H9 (cell line): ENCODE measurements around the gene C2orf15. TPM values are rescaled to one million over a fixed set of nuclear protein-coding genes. Genes with fewer than 3 reads are reported as not detected.

Experiments used
- DNase-seq: peaks from one replicate; pipeline ENCODE4 v3.0.0-alpha.2; 2017
- H2AFZ ChIP-seq: one replicate; pipeline ENCODE4 v1.6.1; 2013; ENCODE audit warnings: mild to moderate bottlenecking, low read length, control low read depth, moderate library complexity
- H2AK5ac ChIP-seq: 2 replicates; pipeline ENCODE4 v1.6.1; 2013; ENCODE audit warnings: low read length, control low read depth, mixed read lengths; ENCODE audit not compliant: insufficient read length
- H2BK120ac ChIP-seq: one replicate; pipeline ENCODE4 v1.6.1; 2013; ENCODE audit warnings: low read depth, mild to moderate bottlenecking, low read length, control low read depth, inconsistent platforms; ENCODE audit not compliant: poor library complexity, severe bottlenecking
- H2BK12ac ChIP-seq: 2 replicates; pipeline ENCODE4 v1.6.1; 2013; ENCODE audit warnings: low read length, control low read depth, mixed read lengths, low read depth; ENCODE audit not compliant: insufficient read length
- H2BK15ac ChIP-seq: 2 replicates; pipeline ENCODE4 v1.6.1; 2013; ENCODE audit warnings: low read depth, low read length, control low read depth
- H2BK20ac ChIP-seq: one replicate; pipeline ENCODE4 v1.6.1; 2013; ENCODE audit warnings: low read depth, mild to moderate bottlenecking, low read length, control low read depth, inconsistent platforms; ENCODE audit not compliant: poor library complexity, severe bottlenecking
- H2BK5ac ChIP-seq: 2 replicates; pipeline ENCODE4 v1.6.1; 2013; ENCODE audit warnings: low read length, control low read depth, mixed read lengths; ENCODE audit not compliant: insufficient read length
- H3K14ac ChIP-seq: 2 replicates; pipeline ENCODE4 v1.6.1; 2013; ENCODE audit warnings: low read length, control low read depth; ENCODE audit not compliant: insufficient read depth
- H3K18ac ChIP-seq: 2 replicates; pipeline ENCODE4 v1.6.1; 2013; ENCODE audit warnings: low read depth, mild to moderate bottlenecking, mixed read lengths, low read length, control low read depth; ENCODE audit not compliant: insufficient read length
- H3K23ac ChIP-seq: 2 replicates; pipeline ENCODE4 v1.6.1; 2013; ENCODE audit warnings: low read length, control low read depth, mixed read lengths, low read depth; ENCODE audit not compliant: insufficient read length
- H3K23me2 ChIP-seq: 2 replicates; pipeline ENCODE4 v1.6.1; 2013; ENCODE audit warnings: low read depth, mild to moderate bottlenecking, mixed read lengths, low read length, control low read depth; ENCODE audit not compliant: insufficient read length, poor library complexity, severe bottlenecking
- H3K27ac ChIP-seq: 2 replicates; pipeline ENCODE4 v1.5.1; 2013; ENCODE audit warnings: low read length, control low read depth, mixed read lengths, low read depth; ENCODE audit not compliant: insufficient read length
- H3K27me3 ChIP-seq: 2 replicates; pipeline ENCODE4 v1.6.1; 2013; ENCODE audit warnings: low read length, control low read depth, inconsistent platforms; ENCODE audit not compliant: insufficient read depth
- H3K4ac ChIP-seq: 2 replicates; pipeline ENCODE4 v1.6.1; 2013; ENCODE audit warnings: low read depth, mild to moderate bottlenecking, control low read depth, inconsistent platforms, low read length, moderate library complexity
- H3K4me1 ChIP-seq: 2 replicates; pipeline ENCODE4 v1.6.1; 2013; ENCODE audit warnings: low read length, control low read depth, inconsistent platforms; ENCODE audit not compliant: insufficient read depth
- H3K4me2 ChIP-seq: 2 replicates; pipeline ENCODE4 v1.6.1; 2013; ENCODE audit warnings: low read length, control low read depth, mixed read lengths; ENCODE audit not compliant: insufficient read length, insufficient read depth
- H3K56ac ChIP-seq: 2 replicates; pipeline ENCODE4 v1.6.1; 2013; ENCODE audit warnings: low read depth, mild to moderate bottlenecking, mixed read lengths, low read length, control low read depth; ENCODE audit not compliant: insufficient read length
- H3K79me1 ChIP-seq: 2 replicates; pipeline ENCODE4 v1.6.1; 2013; ENCODE audit warnings: low read depth, mild to moderate bottlenecking, moderate library complexity, low read length, control low read depth, inconsistent platforms; ENCODE audit not compliant: insufficient read depth, poor library complexity, severe bottlenecking
- H3K79me2 ChIP-seq: 2 replicates; pipeline ENCODE4 v1.6.1; 2013; ENCODE audit warnings: low read length, control low read depth, inconsistent platforms; ENCODE audit not compliant: insufficient read depth
- H3K9ac ChIP-seq: 2 replicates; pipeline ENCODE4 v1.6.1; 2013; ENCODE audit warnings: low read length, control low read depth, mixed read lengths; ENCODE audit not compliant: insufficient read length; ENCODE audit errors: extremely low read depth
- H3K9me3 ChIP-seq: one replicate; pipeline ENCODE4 v1.6.1; 2013; ENCODE audit warnings: low read depth, low read length, inconsistent platforms; ENCODE audit not compliant: control insufficient read depth
- H3T11ph ChIP-seq: one replicate; pipeline ENCODE4 v1.6.1; 2013; ENCODE audit warnings: mild to moderate bottlenecking, low read length, control low read depth, inconsistent platforms
- H4K20me1 ChIP-seq: one replicate; pipeline ENCODE4 v1.6.1; 2013; ENCODE audit not compliant: control insufficient read depth, insufficient read length, insufficient read depth
- H4K5ac ChIP-seq: 2 replicates; pipeline ENCODE4 v1.6.1; 2013; ENCODE audit warnings: low read depth, mild to moderate bottlenecking, mixed read lengths, low read length, control low read depth; ENCODE audit not compliant: insufficient read length
- H4K8ac ChIP-seq: replicated peaks from 2 replicates; pipeline ENCODE4 v1.6.1; 2013; ENCODE audit warnings: low read length, control low read depth, mixed read lengths, low read depth; ENCODE audit not compliant: insufficient read length
- H4K91ac ChIP-seq: 2 replicates; pipeline ENCODE4 v1.6.1; 2013; ENCODE audit warnings: low read depth, mild to moderate bottlenecking, moderate library complexity, mixed read lengths, low read length, control low read depth; ENCODE audit not compliant: insufficient read length
- H3K27ac Mint-ChIP-seq, 3 experiments: 2 replicates in 2 of 3; 3 replicates in 1 of 3; pipeline ENCODE4 v1.8.0; 2020 to 2021; ENCODE audit warnings: mixed read lengths in 3 of 3, mild to moderate bottlenecking in 1 of 3, moderate library complexity in 1 of 3
- H3K27me3 Mint-ChIP-seq: 2 replicates; pipeline ENCODE4 v1.8.0; 2021; ENCODE audit warnings: low read depth, mild to moderate bottlenecking, moderate library complexity, mixed read lengths
- H3K36me3 Mint-ChIP-seq, 3 experiments: 2 replicates in 2 of 3; 3 replicates in 1 of 3; pipeline ENCODE4 v1.8.0; 2020 to 2021; ENCODE audit warnings: low read depth in 3 of 3, mixed read lengths in 3 of 3; ENCODE audit not compliant: insufficient read depth in 1 of 3
- H3K4me1 Mint-ChIP-seq, 2 experiments: 2 replicates each; pipeline ENCODE4 v1.8.0; 2020; ENCODE audit warnings: mixed read lengths in 2 of 2
- H3K4me3 Mint-ChIP-seq, 2 experiments: 2 replicates in 1 of 2; 3 replicates in 1 of 2; pipeline ENCODE4 v1.8.0; 2020 to 2021; ENCODE audit warnings: mild to moderate bottlenecking in 2 of 2, mixed read lengths in 2 of 2, moderate library complexity in 1 of 2
- H3K9me3 Mint-ChIP-seq, 2 experiments: 2 replicates in 1 of 2; 3 replicates in 1 of 2; pipeline ENCODE4 v1.8.0; 2020; ENCODE audit warnings: mild to moderate bottlenecking in 2 of 2, mixed read lengths in 2 of 2, moderate library complexity in 1 of 2
- CTCF ChIP-seq: fragments of 200-600 bp; sonication (generic); conservative IDR thresholded peaks from 3 replicates; pipeline ENCODE4 v1.8.0; 2021; ENCODE audit warnings: antibody characterized with exemption, mild to moderate bottlenecking
- WGBS: extraction: QIAGEN DNeasy Blood & Tissue Kit; methylation state at CpG from one replicate; pipeline ENCODE4 v1.1.7; 2013; ENCODE audit warnings: missing lambda C conversion rate, low lambda C conversion rate, mixed read lengths; ENCODE audit not compliant: insufficient read length; ENCODE audit errors: extremely low coverage; 5-methylcytosine and 5-hydroxymethylcytosine counted together
- total RNA-seq: library from RNA; stranded (reverse); gene quantifications from 2 replicates; pipeline ENCODE4 v1.2.1, GENCODE V29; 2021

Gene C2orf15
- total RNA-seq, 1 experiment from 2014 or later, result 6.2 TPM

GRCh38 chr2:99112617-99113016, 28.9 kb upstream of the C2orf15 start:
- no peak overlapping the region for H2BK5ac ChIP-seq
- H3K27ac ChIP-seq, result no peak overlapping the region
- H3K4me2 ChIP-seq, result no peak overlapping the region
- Mint-ChIP-seq H3K4me1 (peaks cover 2% of the 10 kb centered on the region in 2 experiments; a peak in 3 of 4 replicates), H3K36me3 (no peaks in the 10 kb centered on the region), H3K9me3 (no peaks in the 10 kb centered on the region), H3K27ac (peak overlapping the region in 2 of 3 experiments; percentile 5 to 6; a peak in 2 of 7 replicates), H3K27me3 (no peaks in the 10 kb centered on the region; the same call in 1 of the 2 replicates), H3K4me3 (no peak overlapping the region)
- H4K5ac ChIP-seq, result no peak overlapping the region
- no peak overlapping the region for H3K23ac ChIP-seq
- no peak for TF ChIP-seq CTCF
- H2BK12ac ChIP-seq, result no peak overlapping the region
- H4K20me1 ChIP-seq, result no peaks in the 10 kb centered on the region
- no peaks in the 10 kb centered on the region for H3K79me1 ChIP-seq
- H3K14ac ChIP-seq, result no peak overlapping the region
- no CpG with 5 or more reads among the region's 4 CpGs for WGBS
- H2AFZ ChIP-seq, result no peak overlapping the region
- no peak overlapping the region for H2BK15ac ChIP-seq
- no peak overlapping the region for H3K56ac ChIP-seq
- DNase-seq, result no peak
- no peak overlapping the region for H2BK120ac ChIP-seq
- no peak overlapping the region for H4K91ac ChIP-seq
- H2BK20ac ChIP-seq, result no peak overlapping the region
- H3K27me3 ChIP-seq, result no peaks in the 10 kb centered on the region
- no peak overlapping the region for H2AK5ac ChIP-seq
- no peaks in the 10 kb centered on the region for H3K4me1 ChIP-seq
- H3K23me2 ChIP-seq, result no peaks in the 10 kb centered on the region
- no peak overlapping the region for H3T11ph ChIP-seq
- no peaks in the 10 kb centered on the region for H3K9me3 ChIP-seq
- H3K4ac ChIP-seq, result no peak overlapping the region
- no peaks in the 10 kb centered on the region for H3K79me2 ChIP-seq
- no peak overlapping the region for H4K8ac ChIP-seq
- no peak overlapping the region for H3K9ac ChIP-seq
- no peak overlapping the region for H3K18ac ChIP-seq
